Activated CD4-positive, alpha-beta T cell treated with anti-CD3 and anti-CD28 coated beads, Interleukin-2, amount 50 U/mL, for 4 hours (primary cell): ENCODE data around the gene PRPH.
A peak's percentile ranks its signal among the peaks of the same experiment; 100 is the strongest.

Experiments used
- DNase-seq, 2 experiments: peaks; one replicate each; pipeline ENCODE4 v3.0.0-alpha.2; 2020

The PRPH gene

DNA sequence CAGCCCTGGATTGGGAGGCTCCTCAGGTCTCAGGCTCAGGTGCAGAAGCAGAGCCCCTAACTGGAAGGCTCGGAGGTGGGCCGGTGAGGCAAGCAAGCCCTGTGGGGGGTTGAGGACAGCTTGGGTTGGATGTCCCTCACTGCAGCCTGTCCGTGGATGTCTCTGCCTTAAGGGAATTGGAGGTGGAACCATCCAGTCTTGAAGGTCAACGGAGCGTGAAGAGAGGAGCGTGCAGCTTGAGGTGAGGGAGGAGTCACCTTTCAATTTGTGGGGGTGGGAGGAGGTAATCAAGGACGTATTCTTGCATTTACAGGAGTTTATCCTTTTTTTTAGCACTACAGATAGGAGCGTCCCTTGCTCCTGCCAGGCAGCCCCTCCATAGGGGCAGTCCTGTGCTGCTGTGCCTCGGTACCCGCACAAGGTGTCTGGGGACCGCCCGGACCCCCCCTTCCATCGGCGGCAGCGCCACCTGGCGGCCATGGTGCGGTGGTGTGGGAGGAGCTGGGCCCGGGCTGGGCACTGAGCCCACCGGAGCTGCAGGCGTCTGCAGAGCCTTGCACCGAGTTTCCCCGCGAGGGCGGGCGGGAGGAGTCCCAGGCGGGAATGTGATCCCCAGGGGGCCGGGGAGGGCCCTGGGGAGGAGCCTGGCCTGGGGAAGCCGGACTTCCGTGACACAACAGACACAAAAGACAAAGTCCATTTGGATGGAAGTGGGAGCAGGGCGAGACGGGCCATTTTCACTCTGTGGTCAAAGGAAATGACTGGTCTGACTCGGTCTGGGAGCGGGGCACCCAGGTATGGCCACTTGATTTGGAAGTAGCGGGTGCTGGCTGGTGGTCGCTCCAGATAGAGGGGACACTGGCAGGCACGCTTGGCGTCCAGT is 52.6 kb downstream of the PRPH start:
- peak; percentile 70 to 74 for DNase-seq
